ENCODE results near the gene ADK.

DNA sequence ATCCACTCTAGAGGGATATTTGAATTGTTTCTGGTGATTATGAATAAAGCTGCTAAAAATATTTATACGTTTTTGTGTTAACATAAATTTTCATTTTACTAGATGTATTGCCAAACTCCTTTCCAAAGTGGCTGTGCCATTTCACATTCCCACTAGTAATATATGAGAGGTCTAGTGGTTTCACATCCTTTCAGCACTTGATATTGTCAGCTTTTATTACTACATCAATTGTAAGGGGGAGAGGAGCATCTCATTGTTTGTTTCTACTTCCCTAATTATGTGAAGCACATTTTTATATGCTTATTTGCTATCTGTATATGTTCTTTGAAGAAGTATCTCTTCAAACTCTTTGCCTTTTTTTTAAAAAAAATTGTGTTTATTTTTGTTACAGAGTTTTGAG, 184.5 kb downstream of the ADK start:
- TF ChIP-seq POLR2AphosphoS5 (IDR thresholded peaks at IDR 0.05) (no peak), POLR2A (IDR thresholded peaks at IDR 0.05) (no peak), EP300 (IDR thresholded peaks at IDR 0.05) (no peak)
- TF ChIP-seq, protein P1, sequence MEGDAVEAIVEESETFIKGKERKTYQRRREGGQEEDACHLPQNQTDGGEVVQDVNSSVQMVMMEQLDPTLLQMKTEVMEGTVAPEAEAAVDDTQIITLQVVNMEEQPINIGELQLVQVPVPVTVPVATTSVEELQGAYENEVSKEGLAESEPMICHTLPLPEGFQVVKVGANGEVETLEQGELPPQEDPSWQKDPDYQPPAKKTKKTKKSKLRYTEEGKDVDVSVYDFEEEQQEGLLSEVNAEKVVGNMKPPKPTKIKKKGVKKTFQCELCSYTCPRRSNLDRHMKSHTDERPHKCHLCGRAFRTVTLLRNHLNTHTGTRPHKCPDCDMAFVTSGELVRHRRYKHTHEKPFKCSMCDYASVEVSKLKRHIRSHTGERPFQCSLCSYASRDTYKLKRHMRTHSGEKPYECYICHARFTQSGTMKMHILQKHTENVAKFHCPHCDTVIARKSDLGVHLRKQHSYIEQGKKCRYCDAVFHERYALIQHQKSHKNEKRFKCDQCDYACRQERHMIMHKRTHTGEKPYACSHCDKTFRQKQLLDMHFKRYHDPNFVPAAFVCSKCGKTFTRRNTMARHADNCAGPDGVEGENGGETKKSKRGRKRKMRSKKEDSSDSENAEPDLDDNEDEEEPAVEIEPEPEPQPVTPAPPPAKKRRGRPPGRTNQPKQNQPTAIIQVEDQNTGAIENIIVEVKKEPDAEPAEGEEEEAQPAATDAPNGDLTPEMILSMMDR (IDR thresholded peaks at IDR 0.05) = no peak

Data from gastroesophageal sphincter (tissue), 3 donors.